Measurements from ENCODE around the gene VPS13C.

Gene VPS13C, protein sequence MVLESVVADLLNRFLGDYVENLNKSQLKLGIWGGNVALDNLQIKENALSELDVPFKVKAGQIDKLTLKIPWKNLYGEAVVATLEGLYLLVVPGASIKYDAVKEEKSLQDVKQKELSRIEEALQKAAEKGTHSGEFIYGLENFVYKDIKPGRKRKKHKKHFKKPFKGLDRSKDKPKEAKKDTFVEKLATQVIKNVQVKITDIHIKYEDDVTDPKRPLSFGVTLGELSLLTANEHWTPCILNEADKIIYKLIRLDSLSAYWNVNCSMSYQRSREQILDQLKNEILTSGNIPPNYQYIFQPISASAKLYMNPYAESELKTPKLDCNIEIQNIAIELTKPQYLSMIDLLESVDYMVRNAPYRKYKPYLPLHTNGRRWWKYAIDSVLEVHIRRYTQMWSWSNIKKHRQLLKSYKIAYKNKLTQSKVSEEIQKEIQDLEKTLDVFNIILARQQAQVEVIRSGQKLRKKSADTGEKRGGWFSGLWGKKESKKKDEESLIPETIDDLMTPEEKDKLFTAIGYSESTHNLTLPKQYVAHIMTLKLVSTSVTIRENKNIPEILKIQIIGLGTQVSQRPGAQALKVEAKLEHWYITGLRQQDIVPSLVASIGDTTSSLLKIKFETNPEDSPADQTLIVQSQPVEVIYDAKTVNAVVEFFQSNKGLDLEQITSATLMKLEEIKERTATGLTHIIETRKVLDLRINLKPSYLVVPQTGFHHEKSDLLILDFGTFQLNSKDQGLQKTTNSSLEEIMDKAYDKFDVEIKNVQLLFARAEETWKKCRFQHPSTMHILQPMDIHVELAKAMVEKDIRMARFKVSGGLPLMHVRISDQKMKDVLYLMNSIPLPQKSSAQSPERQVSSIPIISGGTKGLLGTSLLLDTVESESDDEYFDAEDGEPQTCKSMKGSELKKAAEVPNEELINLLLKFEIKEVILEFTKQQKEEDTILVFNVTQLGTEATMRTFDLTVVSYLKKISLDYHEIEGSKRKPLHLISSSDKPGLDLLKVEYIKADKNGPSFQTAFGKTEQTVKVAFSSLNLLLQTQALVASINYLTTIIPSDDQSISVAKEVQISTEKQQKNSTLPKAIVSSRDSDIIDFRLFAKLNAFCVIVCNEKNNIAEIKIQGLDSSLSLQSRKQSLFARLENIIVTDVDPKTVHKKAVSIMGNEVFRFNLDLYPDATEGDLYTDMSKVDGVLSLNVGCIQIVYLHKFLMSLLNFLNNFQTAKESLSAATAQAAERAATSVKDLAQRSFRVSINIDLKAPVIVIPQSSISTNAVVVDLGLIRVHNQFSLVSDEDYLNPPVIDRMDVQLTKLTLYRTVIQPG (N-terminal part only)

GRCh38 chr15:62060113-62060895 lies at the start of gene VPS13C:
VPS13C (minus strand) TSS chr15:62060447; CDS start chr15:62060374, 73 bp downstream.
- no peaks in the 10 kb centered on the region for H3K36me3 ChIP-seq (ENCODE audit: control insufficient read depth in 1 of 2, insufficient read depth in 2 of 2, low read length in 2 of 2)
- peaks cover 0 to 7% of the 10 kb centered on the region in 2 donors for H3K4me1 ChIP-seq (ENCODE audit: control insufficient read depth in 1 of 2, insufficient read depth in 2 of 2, low read length in 2 of 2)
- peak within 1 kb of the TSS; percentile 82 for H3K27ac ChIP-seq (ENCODE audit: low read length)

GRCh38 chr15:62109437-62109836 lies 49.2 kb upstream of the VPS13C start:
- H3K36me3 ChIP-seq (ENCODE audit: control insufficient read depth in 1 of 2, insufficient read depth in 2 of 2, low read length in 2 of 2): no peaks in the 10 kb centered on the region
- no peaks in the 10 kb centered on the region for H3K9me3 ChIP-seq (ENCODE audit: control insufficient read depth in 1 of 2, low read length in 2 of 2)
- H3K27me3 ChIP-seq (ENCODE audit: low read depth, low read length): no peaks in the 10 kb centered on the region
- no peak overlapping the region for H3K27ac ChIP-seq (ENCODE audit: low read length)
- H3K4me1 ChIP-seq (ENCODE audit: control insufficient read depth in 1 of 2, insufficient read depth in 2 of 2, low read length in 2 of 2): peaks cover 0 to 14% of the 10 kb centered on the region in 2 donors
- H3K4me3 ChIP-seq (ENCODE audit: low read depth in 1 of 2, low read length in 2 of 2): no peak overlapping the region

More at GRCh38 chr15:62060113-62060895, at the start of gene VPS13C:
- no peaks in the 10 kb centered on the region for H3K9me3 ChIP-seq (ENCODE audit: control insufficient read depth in 1 of 2, low read length in 2 of 2)
- peak within 1 kb of the TSS; percentile 72 to 97 for H3K4me3 ChIP-seq (ENCODE audit: low read depth in 1 of 2, low read length in 2 of 2)
- H3K27me3 ChIP-seq (ENCODE audit: low read depth, low read length): no peaks in the 10 kb centered on the region

- no peaks in the 10 kb centered on the region for H3K27me3 ChIP-seq (ENCODE audit: low read depth, low read length)
- H3K4me1 ChIP-seq (ENCODE audit: control insufficient read depth in 1 of 2, insufficient read depth in 2 of 2, low read length in 2 of 2): peaks cover 0 to 14% of the 10 kb centered on the region in 2 donors
- H3K27ac ChIP-seq (ENCODE audit: low read length): no peak overlapping the region
Observed at GRCh38 chr15:62108411-62108810, 48.2 kb upstream of the VPS13C start.

DNA sequence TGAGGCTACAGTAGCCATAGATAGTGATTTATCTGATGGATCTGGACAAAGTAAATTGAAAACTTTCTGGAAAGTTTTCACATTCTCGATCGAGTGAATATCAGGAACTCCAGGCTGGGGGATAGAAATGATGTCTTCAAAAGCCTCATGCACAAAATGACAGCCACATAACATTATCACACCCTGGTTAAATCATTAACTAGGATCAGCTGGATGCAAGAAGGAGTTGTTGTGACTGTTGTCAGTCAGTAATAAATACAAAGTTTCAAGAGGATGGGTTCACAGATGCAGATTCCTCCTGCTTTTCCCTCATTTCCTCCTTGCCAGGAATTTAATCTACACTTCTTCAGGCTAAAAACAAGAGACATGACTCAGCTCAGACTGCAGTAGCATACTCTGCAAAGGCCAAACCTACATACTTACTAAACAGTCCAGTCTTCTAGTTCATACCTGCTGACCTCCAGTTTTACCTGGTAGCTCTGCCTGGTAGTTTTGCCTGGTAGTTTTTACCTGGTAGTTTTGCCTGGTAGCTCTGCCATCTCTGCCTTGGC lies 47.4 kb upstream of the VPS13C start:
- Histone ChIP-seq H3K36me3 (ENCODE audit: control insufficient read depth in 1 of 2, insufficient read depth in 2 of 2, low read length in 2 of 2) (no peaks in the 10 kb centered on the region), H3K4me3 (ENCODE audit: low read depth in 1 of 2, low read length in 2 of 2) (no peak overlapping the region), H3K27me3 (ENCODE audit: low read depth, low read length) (no peaks in the 10 kb centered on the region), H3K9me3 (ENCODE audit: control insufficient read depth in 1 of 2, low read length in 2 of 2) (no peaks in the 10 kb centered on the region), H3K27ac (ENCODE audit: low read length) (no peak overlapping the region), H3K4me1 (ENCODE audit: control insufficient read depth in 1 of 2, insufficient read depth in 2 of 2, low read length in 2 of 2) (peaks cover 0 to 14% of the 10 kb centered on the region in 2 donors)

More at GRCh38 chr15:62108411-62108810, 48.2 kb upstream of the VPS13C start:
- H3K4me3 ChIP-seq (ENCODE audit: low read depth in 1 of 2, low read length in 2 of 2): no peak overlapping the region
- H3K36me3 ChIP-seq (ENCODE audit: control insufficient read depth in 1 of 2, insufficient read depth in 2 of 2, low read length in 2 of 2): no peaks in the 10 kb centered on the region
- H3K9me3 ChIP-seq (ENCODE audit: control insufficient read depth in 1 of 2, low read length in 2 of 2): no peaks in the 10 kb centered on the region

DNA sequence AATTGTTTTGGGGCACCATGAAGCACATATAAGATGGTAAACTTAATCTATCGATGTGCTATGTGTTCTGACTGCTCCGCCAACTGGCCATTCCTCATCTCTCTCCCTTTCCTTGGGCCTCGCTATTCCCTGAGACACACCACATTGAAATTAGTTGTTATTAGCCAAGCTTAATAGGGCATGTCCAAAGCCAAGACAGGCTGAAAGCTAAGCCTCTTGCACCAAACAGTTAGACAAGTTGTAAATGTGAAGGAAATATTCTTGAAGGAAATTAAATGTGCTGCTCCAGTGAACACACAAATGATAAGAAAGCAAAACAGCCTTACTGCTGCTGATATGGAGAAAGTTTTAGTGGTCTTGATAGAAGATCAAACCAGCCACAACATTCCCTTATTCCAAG lies 45.8 kb upstream of the VPS13C start:
- no peaks in the 10 kb centered on the region for H3K9me3 ChIP-seq (ENCODE audit: control insufficient read depth in 1 of 2, low read length in 2 of 2)
- H3K4me3 ChIP-seq (ENCODE audit: low read depth in 1 of 2, low read length in 2 of 2): no peak overlapping the region
- no peaks in the 10 kb centered on the region for H3K36me3 ChIP-seq (ENCODE audit: control insufficient read depth in 1 of 2, insufficient read depth in 2 of 2, low read length in 2 of 2)

DNA sequence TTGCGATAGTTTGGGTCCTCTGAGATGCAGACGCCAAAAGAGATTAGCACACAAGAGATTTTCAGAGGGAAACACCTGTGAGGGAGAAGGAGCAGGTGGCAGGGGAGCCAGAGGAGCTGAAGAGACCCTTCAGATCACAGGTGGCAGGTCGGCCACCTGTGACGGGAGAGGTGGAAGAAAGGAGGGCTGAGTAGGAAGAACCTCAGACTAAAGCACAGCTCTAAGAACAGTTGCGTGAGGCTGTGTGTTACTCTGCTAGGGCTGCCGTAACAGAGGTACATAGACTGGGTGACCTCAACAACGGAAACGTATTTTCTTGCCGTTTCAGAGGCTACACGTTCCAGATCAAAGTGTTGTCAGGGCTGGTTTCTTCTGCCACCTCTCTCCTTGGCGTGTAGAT lies 45.0 kb upstream of the VPS13C start:
- Histone ChIP-seq H3K27me3 (ENCODE audit: low read depth, low read length) (no peaks in the 10 kb centered on the region), H3K36me3 (ENCODE audit: control insufficient read depth in 1 of 2, insufficient read depth in 2 of 2, low read length in 2 of 2) (no peaks in the 10 kb centered on the region), H3K4me1 (ENCODE audit: control insufficient read depth in 1 of 2, insufficient read depth in 2 of 2, low read length in 2 of 2) (peaks cover 0 to 5% of the 10 kb centered on the region in 2 donors), H3K4me3 (ENCODE audit: low read depth in 1 of 2, low read length in 2 of 2) (no peak overlapping the region), H3K27ac (ENCODE audit: low read length) (no peak overlapping the region), H3K9me3 (ENCODE audit: control insufficient read depth in 1 of 2, low read length in 2 of 2) (no peaks in the 10 kb centered on the region)

More for the DNA sequence above, 45.8 kb upstream of the VPS13C start:
- no peak overlapping the region for H3K27ac ChIP-seq (ENCODE audit: low read length)
- peaks cover 0 to 13% of the 10 kb centered on the region in 2 donors for H3K4me1 ChIP-seq (ENCODE audit: control insufficient read depth in 1 of 2, insufficient read depth in 2 of 2, low read length in 2 of 2)
- no peaks in the 10 kb centered on the region for H3K27me3 ChIP-seq (ENCODE audit: low read depth, low read length)

DNA sequence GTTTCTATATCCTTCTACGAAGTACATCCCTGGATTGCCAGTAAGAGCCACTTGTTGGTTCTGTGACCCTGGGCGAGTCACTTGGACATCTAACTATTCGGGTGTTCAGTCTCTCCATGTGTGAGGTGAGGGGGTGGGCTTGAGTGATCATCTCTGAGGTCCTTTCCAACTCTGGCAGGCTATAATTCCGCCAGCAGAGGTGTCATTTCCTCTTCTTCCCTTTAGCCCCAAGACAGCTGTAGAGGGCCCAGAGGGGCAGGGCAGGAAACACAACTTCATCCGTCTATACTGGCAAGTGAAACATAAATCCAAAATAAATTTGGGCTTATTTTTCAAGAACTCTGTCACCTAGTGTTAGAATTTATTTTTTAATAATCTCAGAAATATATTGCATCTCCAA lies 44.6 kb upstream of the VPS13C start:
- peaks cover 0 to 1% of the 10 kb centered on the region in 2 donors for H3K4me1 ChIP-seq (ENCODE audit: control insufficient read depth in 1 of 2, insufficient read depth in 2 of 2, low read length in 2 of 2)
- no peaks in the 10 kb centered on the region for H3K27me3 ChIP-seq (ENCODE audit: low read depth, low read length)
- no peaks in the 10 kb centered on the region for H3K36me3 ChIP-seq (ENCODE audit: control insufficient read depth in 1 of 2, insufficient read depth in 2 of 2, low read length in 2 of 2)
- H3K9me3 ChIP-seq (ENCODE audit: control insufficient read depth in 1 of 2, low read length in 2 of 2): no peaks in the 10 kb centered on the region
- no peak overlapping the region for H3K4me3 ChIP-seq (ENCODE audit: low read depth in 1 of 2, low read length in 2 of 2)
- H3K27ac ChIP-seq (ENCODE audit: low read length): no peak overlapping the region

DNA sequence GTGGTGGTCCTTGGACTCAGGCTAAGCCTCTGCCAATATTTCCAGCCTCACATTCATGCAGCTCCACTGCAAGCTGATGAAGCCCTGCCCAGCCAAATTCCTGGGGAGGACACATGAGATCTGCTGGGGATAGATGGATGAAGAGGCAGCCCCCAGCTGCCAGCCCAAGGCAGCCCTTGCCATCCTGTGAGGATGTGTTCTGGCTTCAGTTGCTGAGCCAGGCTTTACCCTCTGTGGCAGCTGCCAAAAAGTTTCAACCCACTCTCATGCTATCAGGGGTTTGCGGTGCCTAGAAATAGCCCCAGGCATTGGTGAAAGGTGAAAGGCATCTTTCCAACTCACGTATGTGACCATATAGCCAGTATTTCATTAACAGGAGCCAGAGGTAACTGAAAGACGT lies 44.2 kb upstream of the VPS13C start:
- Histone ChIP-seq H3K27me3 (ENCODE audit: low read depth, low read length) (no peaks in the 10 kb centered on the region), H3K27ac (ENCODE audit: low read length) (no peak overlapping the region), H3K36me3 (ENCODE audit: control insufficient read depth in 1 of 2, insufficient read depth in 2 of 2, low read length in 2 of 2) (no peaks in the 10 kb centered on the region), H3K4me3 (ENCODE audit: low read depth in 1 of 2, low read length in 2 of 2) (no peak overlapping the region), H3K4me1 (ENCODE audit: control insufficient read depth in 1 of 2, insufficient read depth in 2 of 2, low read length in 2 of 2) (no peaks in the 10 kb centered on the region), H3K9me3 (ENCODE audit: control insufficient read depth in 1 of 2, low read length in 2 of 2) (no peaks in the 10 kb centered on the region)

DNA sequence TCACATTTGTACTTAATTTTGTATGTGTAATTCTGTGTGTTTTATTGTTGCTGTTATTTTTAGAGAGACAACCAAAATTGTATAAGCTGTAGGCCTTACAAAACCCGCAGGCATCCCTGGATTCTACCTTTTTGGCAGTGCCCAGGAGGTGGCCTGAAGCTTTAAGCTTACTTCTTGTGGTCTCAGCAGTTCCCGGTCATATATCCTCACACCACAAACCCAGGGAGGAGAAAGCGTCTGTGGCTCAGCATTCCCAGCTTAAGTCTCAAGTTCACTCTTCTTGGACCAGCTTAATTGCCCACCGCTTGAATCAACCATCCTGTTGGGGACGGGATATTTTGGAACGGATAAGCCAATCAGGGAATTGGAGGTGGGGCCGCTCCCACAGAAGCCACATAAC lies 43.2 kb upstream of the VPS13C start:
- Histone ChIP-seq H3K9me3 (ENCODE audit: control insufficient read depth in 1 of 2, low read length in 2 of 2) (no peaks in the 10 kb centered on the region), H3K4me3 (ENCODE audit: low read depth in 1 of 2, low read length in 2 of 2) (no peak overlapping the region), H3K27me3 (ENCODE audit: low read depth, low read length) (no peaks in the 10 kb centered on the region), H3K36me3 (ENCODE audit: control insufficient read depth in 1 of 2, insufficient read depth in 2 of 2, low read length in 2 of 2) (no peaks in the 10 kb centered on the region), H3K4me1 (ENCODE audit: control insufficient read depth in 1 of 2, insufficient read depth in 2 of 2, low read length in 2 of 2) (no peaks in the 10 kb centered on the region), H3K27ac (ENCODE audit: low read length) (no peak overlapping the region)

DNA sequence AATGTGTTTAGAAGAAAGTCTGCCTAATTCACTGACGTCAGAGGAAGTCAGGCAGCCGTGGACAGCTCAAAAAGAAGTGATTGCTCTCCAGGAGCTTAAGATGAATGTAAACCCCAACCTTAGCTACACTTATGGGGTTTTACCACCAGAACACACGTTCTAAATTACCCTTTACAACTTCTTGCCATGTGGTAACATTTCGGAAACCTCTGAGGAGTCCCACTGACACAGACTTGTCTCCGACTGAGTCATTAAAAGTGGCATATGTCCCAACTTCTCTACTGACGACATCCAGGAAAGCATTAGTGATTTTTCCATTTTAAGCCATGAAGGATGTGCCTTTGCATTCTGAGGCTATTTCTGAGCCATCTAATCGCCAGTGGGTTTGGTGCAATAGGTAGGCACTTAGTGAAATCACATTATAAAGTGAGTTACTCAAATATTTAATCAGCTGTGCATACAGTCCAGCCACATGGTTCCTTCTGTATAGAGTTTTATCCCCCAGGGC lies 38.9 kb upstream of the VPS13C start:
- Histone ChIP-seq H3K4me3 (ENCODE audit: low read depth in 1 of 2, low read length in 2 of 2) (no peak overlapping the region), H3K27me3 (ENCODE audit: low read depth, low read length) (no peaks in the 10 kb centered on the region), H3K9me3 (ENCODE audit: control insufficient read depth in 1 of 2, low read length in 2 of 2) (no peaks in the 10 kb centered on the region), H3K36me3 (ENCODE audit: control insufficient read depth in 1 of 2, insufficient read depth in 2 of 2, low read length in 2 of 2) (no peaks in the 10 kb centered on the region), H3K27ac (ENCODE audit: low read length) (no peak overlapping the region), H3K4me1 (ENCODE audit: control insufficient read depth in 1 of 2, insufficient read depth in 2 of 2, low read length in 2 of 2) (no peaks in the 10 kb centered on the region)

Data from muscle layer of duodenum (tissue), 2 donors.